ENCODE data around the gene SSBP3. TPM values are rescaled to one million over a fixed set of nuclear protein-coding genes. Genes with fewer than 3 reads are reported as not detected.
A peak's percentile ranks its signal among the peaks of the same experiment; 100 is the strongest.

The SSBP3 gene
- total and polyA plus RNA-seq, 8 donors = 33.0 to 129 (median 112) TPM

- Histone ChIP-seq H3K9me3 (no peaks in the 10 kb centered on the region), H3K27me3 (no peaks in the 10 kb centered on the region), H3K36me3 (no peaks in the 10 kb centered on the region), H3K4me1 (peaks cover 5 to 35% of the 10 kb centered on the region in 2 donors), H3K4me3 (peak overlapping the region in 1 of 2 donors; percentile 22), H3K27ac (no peak overlapping the region)
- ATAC-seq (peak; percentile 22), DNase-seq (no peak)
- intact Hi-C loops (cut with DNase I) = no loop called here
- no peak for TF ChIP-seq CTCF (IDR thresholded peaks at IDR 0.05)
Measured at GRCh38 chr1:54356680-54357147, 49.5 kb downstream of the SSBP3 start.

GRCh38 chr1:54355931-54356679 lies 50.1 kb downstream of the SSBP3 start:
- Histone ChIP-seq H3K4me3 (peak overlapping the region in 1 of 2 donors; percentile 22), H3K27me3 (no peaks in the 10 kb centered on the region), H3K36me3 (no peaks in the 10 kb centered on the region), H3K4me1 (peaks cover 5 to 35% of the 10 kb centered on the region in 2 donors), H3K27ac (no peak overlapping the region), H3K9me3 (no peaks in the 10 kb centered on the region)
- intact Hi-C loops (cut with DNase I) = no loop called here
- peak; percentile 31 for ATAC-seq
- TF ChIP-seq CTCF (IDR thresholded peaks at IDR 0.05) = no peak
- DNase-seq = no peak

- Histone ChIP-seq H3K4me1 (peaks cover 5 to 35% of the 10 kb centered on the region in 2 donors), H3K27ac (no peak overlapping the region)
- intact Hi-C loops (cut with DNase I) = no loop called here
Measured at GRCh38 chr1:54354899-54355298, 51.3 kb downstream of the SSBP3 start.

GRCh38 chr1:54353959-54354358 lies 52.2 kb downstream of the SSBP3 start:
- no peak for TF ChIP-seq CTCF (IDR thresholded peaks at IDR 0.05)
- no peak for ATAC-seq
- intact Hi-C loops (cut with DNase I) = no loop called here
- no peaks in the 10 kb centered on the region for H3K9me3 ChIP-seq
- no peak for DNase-seq
- no peaks in the 10 kb centered on the region for H3K36me3 ChIP-seq
- H3K4me1 ChIP-seq = peaks cover 5 to 28% of the 10 kb centered on the region in 2 donors
- H3K27me3 ChIP-seq = no peaks in the 10 kb centered on the region
- H3K4me3 ChIP-seq = no peak overlapping the region
- H3K27ac ChIP-seq = no peak overlapping the region

More at GRCh38 chr1:54354899-54355298, 51.3 kb downstream of the SSBP3 start:
- no peak for TF ChIP-seq CTCF (IDR thresholded peaks at IDR 0.05)
- H3K9me3 ChIP-seq = no peaks in the 10 kb centered on the region
- no peaks in the 10 kb centered on the region for H3K27me3 ChIP-seq
- no peaks in the 10 kb centered on the region for H3K36me3 ChIP-seq
- DNase-seq (no peak), ATAC-seq (no peak)
- no peak overlapping the region for H3K4me3 ChIP-seq

GRCh38 chr1:54352755-54353154 lies 53.4 kb downstream of the SSBP3 start:
- no peak for DNase-seq

More at GRCh38 chr1:54352755-54353154, 53.4 kb downstream of the SSBP3 start:
- Histone ChIP-seq H3K9me3 (no peaks in the 10 kb centered on the region), H3K27me3 (no peaks in the 10 kb centered on the region), H3K36me3 (no peaks in the 10 kb centered on the region), H3K4me1 (peaks cover 5 to 26% of the 10 kb centered on the region in 2 donors), H3K4me3 (no peak overlapping the region), H3K27ac (no peak overlapping the region)
- no peak for TF ChIP-seq CTCF (IDR thresholded peaks at IDR 0.05)
- intact Hi-C loops (cut with DNase I) = no loop called here
- no peak for ATAC-seq
